Measurements from ENCODE around the gene DUSP8. TPM values are rescaled to one million over a fixed set of nuclear protein-coding genes. Genes with fewer than 3 reads are reported as not detected.

DUSP8 gene
- total RNA-seq, 1 experiment from 2014 or later, result 2.4 TPM

- Mint-ChIP-seq H3K36me3 (no peaks in the 10 kb centered on the region), H3K4me1 (peaks cover 4% of the 10 kb centered on the region; the same call in 1 of the 2 replicates), H3K27ac (no peak overlapping the region), H3K9me3 (no peaks in the 10 kb centered on the region), H3K27me3 (ENCODE audit: low read depth) (peaks cover 64% of the 10 kb centered on the region), H3K4me3 (no peak overlapping the region)
- DNase-seq (ENCODE audit: low spot score) (no peak), ATAC-seq (no peak)
- ChIA-PET CTCF (interaction anchor here (9.7 kb wide), 1 partner anchor 29 kb away, joined by 457 read pairs; the partner anchor contains the start of gene DUSP8), POLR2A (no interaction called here)
- no peak for TF ChIP-seq ZNF121 (CRISPR knock-in tag; IDR thresholded peaks at IDR 0.05)
- TF ChIP-seq SMAD3 (CRISPR knock-in tag; IDR thresholded peaks at IDR 0.05; ENCODE audit: borderline replicate concordance), result no peak
- no peak for TF ChIP-seq ETV6 (CRISPR knock-in tag; IDR thresholded peaks at IDR 0.05)
- no peak for TF ChIP-seq ARID4B (CRISPR knock-in tag; IDR thresholded peaks at IDR 0.05; ENCODE audit: borderline replicate concordance)
- no peak for TF ChIP-seq CDX4 (CRISPR knock-in tag; IDR thresholded peaks at IDR 0.05; ENCODE audit: borderline replicate concordance)
- TF ChIP-seq IRF1 (CRISPR knock-in tag; IDR thresholded peaks at IDR 0.05), result no peak
- no peak for TF ChIP-seq RELA (CRISPR knock-in tag; IDR thresholded peaks at IDR 0.05; ENCODE audit: borderline replicate concordance)
- TF ChIP-seq MYBL2 (CRISPR knock-in tag; IDR thresholded peaks at IDR 0.05), result no peak
- no peak for TF ChIP-seq CBFB (CRISPR knock-in tag; IDR thresholded peaks at IDR 0.05; ENCODE audit: low read depth)
- TF ChIP-seq JUN (CRISPR knock-in tag; IDR thresholded peaks at IDR 0.05), result no peak
- no peak for TF ChIP-seq USF1 (CRISPR knock-in tag; IDR thresholded peaks at IDR 0.05)
- no peak for TF ChIP-seq ZNF317 (CRISPR knock-in tag; IDR thresholded peaks at IDR 0.05; ENCODE audit: borderline replicate concordance, low read depth)
- no peak for TF ChIP-seq PRDM15 (CRISPR knock-in tag; IDR thresholded peaks at IDR 0.05)
- no peak for TF ChIP-seq MAX (CRISPR knock-in tag; IDR thresholded peaks at IDR 0.05)
- no peak for TF ChIP-seq NFATC4 (CRISPR knock-in tag; IDR thresholded peaks at IDR 0.05)
- TF ChIP-seq CREB1 (CRISPR knock-in tag; IDR thresholded peaks at IDR 0.05), result no peak
- no peak for TF ChIP-seq ZNF138 (CRISPR knock-in tag; conservative IDR thresholded peaks at IDR 0.05)
- TF ChIP-seq FOXJ3 (CRISPR knock-in tag; IDR thresholded peaks at IDR 0.05; ENCODE audit: borderline replicate concordance), result no peak
Measured at GRCh38 chr11:1544536-1544935, 27.5 kb downstream of the DUSP8 start.

All from WTC11 (cell line).